Keratinocyte (primary cell): Measurements from ENCODE around the gene IFFO2. TPM values are rescaled to one million over a fixed set of nuclear protein-coding genes. Genes with fewer than 3 reads are reported as not detected.

Source experiments
- DNase-seq: peaks from one replicate; pipeline ENCODE4 v3.0.0-alpha.2; 2011; ENCODE audit warnings: low read depth, missing footprints, low spot score
- FAIRE-seq: peaks from 2 replicates; lab custom pipeline; 2011; peaks lifted over from hg19 to GRCh38; lab: Jason Lieb, UNC
- H2AFZ ChIP-seq: 2 replicates; pipeline ENCODE4 v1.6.0; 2012; ENCODE audit warnings: low read length, control low read depth, inconsistent platforms; ENCODE audit not compliant: control insufficient read depth
- H3K27ac ChIP-seq: 2 replicates; pipeline ENCODE4 v1.5.1; 2011; ENCODE audit warnings: low read length; ENCODE audit not compliant: control insufficient read depth, insufficient read depth
- H3K27me3 ChIP-seq: 3 replicates; pipeline ENCODE4 v1.6.0; 2011; ENCODE audit warnings: low read length; ENCODE audit not compliant: control insufficient read depth, insufficient read depth; ENCODE audit errors: extremely low read depth
- H3K36me3 ChIP-seq, 2 experiments: 2 replicates in 1 of 2; 3 replicates in 1 of 2; pipeline ENCODE4 v1.5.1; 2011; ENCODE audit warnings: low read length in 2 of 2, mild to moderate bottlenecking in 1 of 2; ENCODE audit not compliant: control insufficient read depth in 2 of 2, insufficient read depth in 2 of 2; ENCODE audit errors: extremely low read depth in 1 of 2
- H3K4me1 ChIP-seq: 3 replicates; pipeline ENCODE4 v1.5.1; 2011; ENCODE audit warnings: low read length; ENCODE audit not compliant: control insufficient read depth, insufficient read depth; ENCODE audit errors: extremely low read depth
- H3K4me2 ChIP-seq: 3 replicates; pipeline ENCODE4 v1.6.0; 2011; ENCODE audit warnings: low read depth, low read length; ENCODE audit not compliant: control insufficient read depth, insufficient read depth; ENCODE audit errors: extremely low read depth
- H3K4me3 ChIP-seq, 3 experiments: fragments of 200-600 bp in 1 of 3; sonication (generic) in 1 of 3; 2 replicates in 2 of 3; 3 replicates in 1 of 3; pipeline ENCODE4 v1.5.1; 2011 to 2016; ENCODE audit warnings: low read length in 3 of 3, mild to moderate bottlenecking in 3 of 3, control low read depth in 2 of 3, inconsistent platforms in 1 of 3, low read depth in 1 of 3, mixed read lengths in 1 of 3, mixed run types in 1 of 3, moderate library complexity in 1 of 3; ENCODE audit not compliant: control insufficient read depth in 2 of 3, insufficient read depth in 2 of 3; ENCODE audit errors: extremely low read depth in 1 of 3
- H3K79me2 ChIP-seq: 2 replicates; pipeline ENCODE4 v1.6.0; 2012; ENCODE audit warnings: low read length; ENCODE audit not compliant: control insufficient read depth, insufficient read depth
- H3K9ac ChIP-seq: 3 replicates; pipeline ENCODE4 v1.6.0; 2011; ENCODE audit warnings: low read length; ENCODE audit not compliant: control insufficient read depth, insufficient read depth; ENCODE audit errors: extremely low read depth
- H3K9me1 ChIP-seq: 3 replicates; pipeline ENCODE4 v1.6.0; 2011; ENCODE audit warnings: low read length; ENCODE audit not compliant: control insufficient read depth, insufficient read depth; ENCODE audit errors: extremely low read depth
- H3K9me3 ChIP-seq: 2 replicates; pipeline ENCODE4 v1.5.1; 2012; ENCODE audit warnings: low read depth, low read length; ENCODE audit not compliant: control insufficient read depth
- H4K20me1 ChIP-seq: 3 replicates; pipeline ENCODE4 v1.6.0; 2011; ENCODE audit warnings: low read length; ENCODE audit not compliant: control insufficient read depth, insufficient read depth; ENCODE audit errors: extremely low read depth
- EZH2 ChIP-seq: IDR thresholded peaks from one replicate; pipeline ENCODE4 v1.6.1; 2012; ENCODE audit warnings: inconsistent platforms, mild to moderate bottlenecking, low read length, moderate library complexity
- dilution Hi-C: fragments of 300-500 bp; cut with MboI; formaldehyde crosslinking; loops from one replicate; pipeline ENCODE4 v1.7.0; 2020; ENCODE audit warnings: low sequenced_read_pairs; ENCODE audit not compliant: extremely low pct_ligation_motif_present
- polyA plus RNA-seq, 5 experiments: library from polyadenylated mRNA; depleted of rRNA in 3 of 5; stranded (reverse) in 3 of 5; stranded (forward) in 1 of 5; unstranded in 1 of 5; fragments of >200 nt; gene quantifications; 1 replicate in 1 of 5; 2 replicates in 3 of 5; 3 replicates in 1 of 5; pipeline versions ENCODE4 v1.2.1 to v1.2.3, GENCODE V29; 2011 to 2012; ENCODE audit warnings: missing spikeins in 2 of 5, low read depth in 1 of 5, low replicate concordance in 1 of 5
- TF ChIP-seq, protein P1 (sequence below), 3 experiments: IDR thresholded peaks in 1 of 3; conservative IDR thresholded peaks in 1 of 3; optimal IDR thresholded peaks in 1 of 3; 2 replicates in 2 of 3; 3 replicates in 1 of 3; pipeline versions ENCODE3 to v1.5.1; 2011; ENCODE audit warnings: low read length in 3 of 3, mild to moderate bottlenecking in 3 of 3, moderate library complexity in 2 of 3, control low read depth in 1 of 3, inconsistent platforms in 1 of 3; ENCODE audit not compliant: insufficient read depth in 2 of 3; ENCODE audit errors: extremely low read depth in 1 of 3

The IFFO2 gene
- polyA plus RNA-seq, 1 donor (not counting 4 experiments of a cell fraction or from before 2014, with no cell fraction given): 57.9 TPM

- H3K9me1 ChIP-seq: peaks cover 10% of the 10 kb centered on the region
- H3K36me3 ChIP-seq: peaks cover 10 to 30% of the 10 kb centered on the region in 2 experiments
- H2AFZ ChIP-seq: no peak overlapping the region
- peaks cover 83% of the 10 kb centered on the region for H3K4me1 ChIP-seq
- H3K4me3 ChIP-seq: no peak overlapping the region
- no peak for TF ChIP-seq EZH2
- TF ChIP-seq, protein P1, sequence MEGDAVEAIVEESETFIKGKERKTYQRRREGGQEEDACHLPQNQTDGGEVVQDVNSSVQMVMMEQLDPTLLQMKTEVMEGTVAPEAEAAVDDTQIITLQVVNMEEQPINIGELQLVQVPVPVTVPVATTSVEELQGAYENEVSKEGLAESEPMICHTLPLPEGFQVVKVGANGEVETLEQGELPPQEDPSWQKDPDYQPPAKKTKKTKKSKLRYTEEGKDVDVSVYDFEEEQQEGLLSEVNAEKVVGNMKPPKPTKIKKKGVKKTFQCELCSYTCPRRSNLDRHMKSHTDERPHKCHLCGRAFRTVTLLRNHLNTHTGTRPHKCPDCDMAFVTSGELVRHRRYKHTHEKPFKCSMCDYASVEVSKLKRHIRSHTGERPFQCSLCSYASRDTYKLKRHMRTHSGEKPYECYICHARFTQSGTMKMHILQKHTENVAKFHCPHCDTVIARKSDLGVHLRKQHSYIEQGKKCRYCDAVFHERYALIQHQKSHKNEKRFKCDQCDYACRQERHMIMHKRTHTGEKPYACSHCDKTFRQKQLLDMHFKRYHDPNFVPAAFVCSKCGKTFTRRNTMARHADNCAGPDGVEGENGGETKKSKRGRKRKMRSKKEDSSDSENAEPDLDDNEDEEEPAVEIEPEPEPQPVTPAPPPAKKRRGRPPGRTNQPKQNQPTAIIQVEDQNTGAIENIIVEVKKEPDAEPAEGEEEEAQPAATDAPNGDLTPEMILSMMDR (optimal IDR thresholded peaks at IDR 0.05 in 1 of 3, IDR thresholded peaks at IDR 0.05 in 1 of 3, conservative IDR thresholded peaks at IDR 0.05 in 1 of 3; ENCODE audit: extremely low read depth in 1 of 3, insufficient read depth in 2 of 3, low read length in 3 of 3): no peak
- peak overlapping the region; percentile 93 for H3K27ac ChIP-seq
- peaks cover 2% of the 10 kb centered on the region for H4K20me1 ChIP-seq
- H3K4me2 ChIP-seq: peak overlapping the region; percentile 60
- no peak for DNase-seq
- H3K79me2 ChIP-seq: peaks cover 96% of the 10 kb centered on the region
- FAIRE-seq: peak; percentile 100
- H3K9ac ChIP-seq: peak overlapping the region; percentile 65
- no peaks in the 10 kb centered on the region for H3K9me3 ChIP-seq
- dilution Hi-C loops: no loop called here
- H3K27me3 ChIP-seq: no peaks in the 10 kb centered on the region
Observed at GRCh38 chr1:18939398-18940302, 16.8 kb downstream of the IFFO2 start.

- peaks cover 96% of the 10 kb centered on the region for H3K79me2 ChIP-seq
Observed at GRCh38 chr1:18938707-18939070, 17.8 kb downstream of the IFFO2 start.

More at GRCh38 chr1:18938707-18939070, 17.8 kb downstream of the IFFO2 start:
- dilution Hi-C loops: no loop called here
- TF ChIP-seq EZH2: no peak
- TF ChIP-seq, protein P1 (optimal IDR thresholded peaks at IDR 0.05 in 1 of 3, IDR thresholded peaks at IDR 0.05 in 1 of 3, conservative IDR thresholded peaks at IDR 0.05 in 1 of 3; ENCODE audit: extremely low read depth in 1 of 3, insufficient read depth in 2 of 3, low read length in 3 of 3): no peak
- Histone ChIP-seq H3K4me2 (peak overlapping the region; percentile 60), H3K36me3 (peaks cover 11 to 28% of the 10 kb centered on the region in 2 experiments), H2AFZ (no peak overlapping the region), H3K9me1 (peaks cover 10% of the 10 kb centered on the region), H3K4me1 (peaks cover 76% of the 10 kb centered on the region), H4K20me1 (peaks cover 2% of the 10 kb centered on the region), H3K4me3 (no peak overlapping the region), H3K9ac (peak overlapping the region; percentile 65), H3K27ac (peak overlapping the region; percentile 93), H3K27me3 (no peaks in the 10 kb centered on the region), H3K9me3 (no peaks in the 10 kb centered on the region)
- no peak for DNase-seq
- no peak for FAIRE-seq
